BJ (cell line): ENCODE measurements around the gene PRKD1. TPM values are rescaled to one million over a fixed set of nuclear protein-coding genes. Genes with fewer than 3 reads are reported as not detected.

Experiments used
- CTCF ChIA-PET: fragments of 350-600 bp; formaldehyde crosslinking; extraction: SDS; loops from one replicate; lab custom pipeline; 2021; ENCODE audit warnings: antibody characterized with exemption, inconsistent platforms; lab: Yijun Ruan, JAX
- POLR2A ChIA-PET: fragments of 300-600 bp; sonication (Branson Sonifier 250); formaldehyde crosslinking; extraction: SDS; loops from one replicate; lab custom pipeline; 2021; ENCODE audit warnings: antibody characterized with exemption; lab: Charles Lee
- DNase-seq: peaks from one replicate; pipeline ENCODE4 v3.0.0-alpha.2; 2011; ENCODE audit warnings: low read depth
- H3K27me3 ChIP-seq: 2 replicates; pipeline ENCODE4 v1.6.0; 2011; ENCODE audit warnings: low read length; ENCODE audit not compliant: control insufficient read depth, insufficient read depth
- H3K36me3 ChIP-seq: 2 replicates; pipeline ENCODE4 v1.5.1; 2011; ENCODE audit warnings: low read length; ENCODE audit not compliant: control insufficient read depth, insufficient read depth
- H3K4me3 ChIP-seq: 2 replicates; pipeline ENCODE4 v1.5.1; 2011; ENCODE audit warnings: low read depth, mild to moderate bottlenecking, control low read depth, low read length
- CTCF ChIP-seq: IDR thresholded peaks from 2 replicates; pipeline ENCODE4 v1.5.1; 2011; ENCODE audit warnings: low read depth, mild to moderate bottlenecking, control low read depth, inconsistent platforms, low read length, moderate library complexity; ENCODE audit not compliant: insufficient read depth
- polyA plus RNA-seq: library from polyadenylated mRNA; depleted of rRNA; stranded (reverse); fragments of >200 nt; gene quantifications from 2 replicates; pipeline ENCODE4 v1.2.3, GENCODE V29; 2011

Gene PRKD1
- polyA plus RNA-seq, 1 experiment: 19.8 TPM

- no peaks in the 10 kb centered on the region for H3K36me3 ChIP-seq
- CTCF ChIA-PET: no interaction called here
- H3K27me3 ChIP-seq: no peaks in the 10 kb centered on the region
- no peak for DNase-seq
- TF ChIP-seq CTCF: no peak
- no peak overlapping the region for H3K4me3 ChIP-seq
- POLR2A ChIA-PET: no interaction called here
Observed at GRCh38 chr14:29918981-29919380, 8.7 kb downstream of the PRKD1 start.

- ChIA-PET POLR2A (no interaction called here), CTCF (no interaction called here)
- DNase-seq: no peak
- no peaks in the 10 kb centered on the region for H3K36me3 ChIP-seq
- no peaks in the 10 kb centered on the region for H3K27me3 ChIP-seq
- TF ChIP-seq CTCF: no peak
- no peak overlapping the region for H3K4me3 ChIP-seq
Observed at GRCh38 chr14:29913566-29913965, 14.1 kb downstream of the PRKD1 start.

GRCh38 chr14:29911810-29912209 is 15.8 kb downstream of the PRKD1 start:
- no peak for TF ChIP-seq CTCF
- DNase-seq: no peak
- Histone ChIP-seq H3K4me3 (no peak overlapping the region), H3K36me3 (no peaks in the 10 kb centered on the region), H3K27me3 (no peaks in the 10 kb centered on the region)
- ChIA-PET POLR2A (no interaction called here), CTCF (no interaction called here)

GRCh38 chr14:29908652-29909577 is 18.7 kb downstream of the PRKD1 start:
- TF ChIP-seq CTCF: no peak
- no peak for DNase-seq
- POLR2A ChIA-PET: no interaction called here
- Histone ChIP-seq H3K36me3 (no peaks in the 10 kb centered on the region), H3K4me3 (no peak overlapping the region), H3K27me3 (no peaks in the 10 kb centered on the region)
- CTCF ChIA-PET: no interaction called here

GRCh38 chr14:29906256-29906870 is 21.3 kb downstream of the PRKD1 start:
- ChIA-PET POLR2A (no interaction called here), CTCF (interaction anchor here (1.0 kb wide), 1 partner anchor 20 kb away, joined by 7 read pairs; no protein-coding TSS in a partner anchor)
- H3K36me3 ChIP-seq: no peaks in the 10 kb centered on the region
- no peak for TF ChIP-seq CTCF
- no peaks in the 10 kb centered on the region for H3K27me3 ChIP-seq
- no peak for DNase-seq
- no peak overlapping the region for H3K4me3 ChIP-seq
